GM10248 (cell line): ENCODE measurements around the gene ZFAND4.
"Not testable (repeated sequence)": the region's sequence is repeated elsewhere in the genome, so short reads cannot be mapped to it uniquely, and the experiment has no call there.

Experiments used
- CTCF ChIA-PET: fragments of 300-600 bp; sonication (Branson Sonifier 250); formaldehyde crosslinking; extraction: SDS; loops from one replicate; lab custom pipeline; 2021; ENCODE audit warnings: antibody characterized with exemption; lab: Yijun Ruan, JAX
- POLR2A ChIA-PET: fragments of 350-650 bp; sonication (Branson Sonifier 250); formaldehyde crosslinking; extraction: SDS; loops from one replicate; lab custom pipeline; 2020; ENCODE audit warnings: antibody characterized with exemption; lab: Yijun Ruan, JAX
- DNase-seq: peaks from one replicate; pipeline ENCODE4 v3.0.0; 2012; ENCODE audit errors: extremely low spot score
- CTCF ChIP-seq: IDR thresholded peaks from 2 replicates; pipeline ENCODE4 v1.5.1; 2012; ENCODE audit warnings: mild to moderate bottlenecking, low read depth; ENCODE audit errors: extremely low read depth, missing control alignments, control extremely low read depth

The ZFAND4 gene

GRCh38 chr10:45660876-45661411 lies 11.6 kb downstream of the ZFAND4 start:
- CTCF ChIA-PET = interaction anchor here (1.5 to 3.6 kb wide), 2 partner anchors 11 to 196 kb away, joined by 3 to 18 read pairs; partner anchors contain the start of gene ZFAND4
- POLR2A ChIA-PET = interaction anchor here (0.8 kb wide), 1 partner anchor 682 kb away, joined by 3 read pairs; the partner anchor contains the start of gene DEPP1
- no peak for DNase-seq
- TF ChIP-seq CTCF = no peak

DNA sequence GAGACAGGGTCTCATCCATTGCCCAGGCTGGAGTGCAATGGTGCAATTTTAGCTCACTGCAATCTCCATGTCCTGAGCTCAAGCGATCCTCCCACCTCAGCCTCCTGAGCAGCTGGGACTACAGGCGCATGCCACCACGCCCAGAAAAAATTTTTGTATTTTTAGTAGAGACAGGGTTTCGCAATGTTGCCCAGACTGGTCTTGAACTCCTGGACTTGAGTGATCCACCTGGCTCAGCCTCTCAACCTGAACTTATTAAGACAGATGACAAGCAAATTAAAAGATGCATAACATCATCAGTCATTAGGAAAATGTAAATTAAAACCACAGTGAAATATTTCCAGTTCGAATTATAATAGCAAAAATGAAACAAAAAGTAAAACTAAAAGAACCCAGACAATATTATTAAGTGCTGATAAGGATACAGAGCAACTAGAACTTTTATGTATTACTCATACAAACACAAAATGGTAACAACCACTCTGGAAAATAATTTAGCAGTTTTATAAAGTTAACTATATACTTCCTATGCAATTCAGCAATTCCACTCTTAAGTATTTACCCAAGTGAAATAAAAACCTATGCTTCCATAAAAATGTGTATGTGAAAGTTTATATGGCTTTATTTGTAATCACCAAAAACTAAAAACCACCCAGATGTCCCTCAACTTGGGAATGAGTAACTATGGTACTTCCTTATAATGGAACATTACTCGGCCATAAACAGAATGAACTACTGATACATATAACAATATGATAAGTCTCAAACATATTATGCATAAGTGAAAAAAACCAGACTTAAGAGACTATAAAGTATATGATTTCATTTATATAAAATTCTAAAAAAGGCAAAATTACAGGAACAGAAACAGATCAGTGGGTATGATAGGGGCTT lies 15.3 kb downstream of the ZFAND4 start:
- DNase-seq = no peak
- no peak for TF ChIP-seq CTCF
- ChIA-PET CTCF (interaction anchor here (3.6 kb wide), 1 partner anchor 15 kb away, joined by 18 read pairs; the partner anchor contains the start of gene ZFAND4), POLR2A (no interaction called here)

GRCh38 chr10:45655219-45655618 lies 17.4 kb downstream of the ZFAND4 start:
- ChIA-PET POLR2A (no interaction called here), CTCF (interaction anchor here (1.4 to 2.5 kb wide), 2 partner anchors 9 to 11 kb away, joined by 3 to 11 read pairs; no protein-coding TSS in a partner anchor)
- no peak for DNase-seq
- TF ChIP-seq CTCF = no peak

GRCh38 chr10:45654753-45655141 lies 17.8 kb downstream of the ZFAND4 start:
- CTCF ChIA-PET = interaction anchor here (1.0 to 2.5 kb wide), 4 partner anchors 10 to 190 kb away, joined by 3 to 11 read pairs (median 5); no protein-coding TSS in a partner anchor
- DNase-seq, POLR2A ChIA-PET: not testable (repeated sequence)

GRCh38 chr10:45653454-45653853 lies 19.1 kb downstream of the ZFAND4 start:
- ChIA-PET POLR2A (no interaction called here), CTCF (interaction anchor here (1.0 to 2.5 kb wide), 4 partner anchors 9 to 188 kb away, joined by 3 to 11 read pairs (median 4); partner anchors contain the start of gene ZFAND4)

DNA sequence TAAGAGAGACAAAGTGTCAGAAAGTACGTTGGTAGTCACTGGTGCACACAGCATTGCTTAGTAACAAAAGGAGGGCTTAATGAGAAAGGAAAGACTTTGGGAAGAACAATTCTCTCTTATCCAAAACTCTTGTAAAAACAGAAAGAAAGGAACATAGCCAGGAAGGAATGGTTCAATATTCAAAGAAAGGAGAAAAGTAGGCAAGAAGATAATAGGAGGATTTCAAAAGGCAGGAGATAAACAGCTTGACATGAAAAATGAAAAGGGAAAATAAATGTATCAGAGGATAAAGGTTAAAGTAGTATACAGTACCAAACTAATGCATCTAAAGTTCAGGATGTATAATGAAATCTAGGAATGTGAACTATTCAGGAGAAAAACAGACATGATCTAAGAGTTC lies 20.1 kb downstream of the ZFAND4 start:
- TF ChIP-seq CTCF = no peak
- no peak for DNase-seq
- POLR2A ChIA-PET = no interaction called here
- CTCF ChIA-PET = no interaction called here

More at GRCh38 chr10:45653454-45653853, 19.1 kb downstream of the ZFAND4 start:
- DNase-seq = no peak
- no peak for TF ChIP-seq CTCF

DNA sequence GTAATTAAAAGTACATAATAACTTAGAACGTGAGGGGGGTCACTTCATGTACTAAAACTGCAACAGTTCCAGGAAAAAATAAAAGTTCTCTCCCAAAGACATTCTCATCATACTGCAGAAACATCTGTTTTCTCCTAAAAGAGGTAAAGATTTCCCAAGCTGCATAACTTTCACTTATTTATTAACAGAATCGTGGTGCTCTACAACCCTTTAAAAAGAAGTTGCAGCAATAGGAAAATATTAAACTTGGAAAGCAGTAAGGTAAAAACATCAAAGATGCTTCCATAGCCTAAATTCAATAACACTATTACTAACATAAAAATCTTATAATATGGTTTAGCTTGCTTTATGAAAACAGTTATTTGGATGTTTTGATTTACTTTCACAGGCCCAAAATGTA lies 23.3 kb downstream of the ZFAND4 start:
- POLR2A ChIA-PET = no interaction called here

More for the DNA sequence above, 23.3 kb downstream of the ZFAND4 start:
- no peak for TF ChIP-seq CTCF
- CTCF ChIA-PET = interaction anchor here (0.8 kb wide), 1 partner anchor 20 kb away, joined by 3 read pairs; no protein-coding TSS in a partner anchor
- DNase-seq = no peak
